Suprapubic skin (tissue), 4 donors: ENCODE data around the gene SEMA4C. TPM values are rescaled to one million over a fixed set of nuclear protein-coding genes. Genes with fewer than 3 reads are reported as not detected.

ENCODE experiments used
- DNase-seq, 2 donors: peaks; one replicate each; pipeline ENCODE4 v3.0.0-alpha.2; 2019; ENCODE audit warnings: low spot score in 2 of 2
- H3K27ac ChIP-seq: fragments of 200-600 bp; sonication (generic); one replicate; pipeline ENCODE4 v1.5.1; 2019
- H3K27me3 ChIP-seq: fragments of 200-600 bp; sonication (generic); one replicate; pipeline ENCODE4 v1.5.1; 2019
- H3K36me3 ChIP-seq: fragments of 200-600 bp; sonication (generic); one replicate; pipeline ENCODE4 v1.5.1; 2019
- H3K4me1 ChIP-seq: fragments of 200-600 bp; sonication (generic); one replicate; pipeline ENCODE4 v1.5.1; 2019
- H3K4me3 ChIP-seq: fragments of 200-600 bp; sonication (generic); one replicate; pipeline ENCODE4 v1.5.1; 2019; ENCODE audit warnings: mild to moderate bottlenecking
- H3K9me3 ChIP-seq: fragments of 200-600 bp; sonication (generic); one replicate; pipeline ENCODE4 v1.5.1; 2019
- CTCF ChIP-seq, 2 donors: fragments of 200-600 bp in 1 of 2; fragments of 450-650 bp in 1 of 2; sonication (generic) in 1 of 2; IDR thresholded peaks; one replicate each; pipeline ENCODE4 v1.5.1; 2016 to 2019; ENCODE audit warnings: antibody characterized with exemption in 2 of 2, mild to moderate bottlenecking in 1 of 2, moderate library complexity in 1 of 2
- EP300 ChIP-seq: sonication (generic); formaldehyde crosslinking; IDR thresholded peaks from one replicate; pipeline ENCODE4 v1.6.1; 2017; ENCODE audit warnings: antibody characterized with exemption
- POLR2A ChIP-seq, 2 donors: fragments of 450-650 bp; IDR thresholded peaks; one replicate each; pipeline ENCODE4 v1.6.1; 2017; ENCODE audit warnings: antibody characterized with exemption in 2 of 2, mild to moderate bottlenecking in 2 of 2, moderate library complexity in 2 of 2
- POLR2AphosphoS5 ChIP-seq, 3 donors: sonication (generic); formaldehyde crosslinking; IDR thresholded peaks; one replicate each; pipeline ENCODE4 v1.6.1; 2017; ENCODE audit warnings: antibody characterized with exemption in 3 of 3
- WGBS: methylation state at CpG from one replicate; pipeline ENCODE4 v1.1.5; 2018; 5-methylcytosine and 5-hydroxymethylcytosine counted together
- total RNA-seq, 4 donors: library from RNA; depleted of rRNA; stranded (reverse); fragments of >200 nt; gene quantifications; one replicate each; pipeline ENCODE4 v1.1.0, GENCODE V29; 2016

SEMA4C gene
- total RNA-seq, 4 donors from 2014 or later: 15.7 to 28.2 (median 23.5) TPM

GRCh38 chr2:96830044-96830562, 39.8 kb downstream of the SEMA4C start:
- H3K4me1 ChIP-seq: peaks cover 5% of the 10 kb centered on the region
- peaks cover 93% of the 10 kb centered on the region for H3K36me3 ChIP-seq
- H3K27ac ChIP-seq: no peak overlapping the region
- TF ChIP-seq EP300: no peak
- TF ChIP-seq CTCF (IDR thresholded peaks at IDR 0.05): no peak
- TF ChIP-seq POLR2A (IDR thresholded peaks at IDR 0.05): no peak
- TF ChIP-seq POLR2AphosphoS5 (IDR thresholded peaks at IDR 0.05): no peak
- DNase-seq: no peak
- no peak overlapping the region for H3K4me3 ChIP-seq
- no peaks in the 10 kb centered on the region for H3K27me3 ChIP-seq
- no peaks in the 10 kb centered on the region for H3K9me3 ChIP-seq
- 61% methylated on average over 5 of the region's 5 CpGs for WGBS

GRCh38 chr2:96828874-96829273, 41.0 kb downstream of the SEMA4C start:
- Histone ChIP-seq H3K9me3 (no peaks in the 10 kb centered on the region), H3K4me3 (no peak overlapping the region), H3K36me3 (peaks cover 86% of the 10 kb centered on the region), H3K27me3 (no peaks in the 10 kb centered on the region), H3K4me1 (peaks cover 5% of the 10 kb centered on the region), H3K27ac (no peak overlapping the region)
- TF ChIP-seq POLR2A (IDR thresholded peaks at IDR 0.05) (no peak), EP300 (no peak), CTCF (IDR thresholded peaks at IDR 0.05) (no peak), POLR2AphosphoS5 (IDR thresholded peaks at IDR 0.05) (no peak)
- whole genome bisulfite sequencing: 96% methylated on average over 13 of the region's 13 CpGs
- DNase-seq: no peak

GRCh38 chr2:96828436-96828835, 41.4 kb downstream of the SEMA4C start:
- Histone ChIP-seq H3K27ac (no peak overlapping the region), H3K4me1 (peaks cover 5% of the 10 kb centered on the region), H3K27me3 (no peaks in the 10 kb centered on the region), H3K4me3 (no peak overlapping the region), H3K36me3 (peaks cover 83% of the 10 kb centered on the region), H3K9me3 (no peaks in the 10 kb centered on the region)
- 93% methylated on average over 14 of the region's 14 CpGs for WGBS
- no peak for DNase-seq
- no peak for TF ChIP-seq EP300
- TF ChIP-seq CTCF (IDR thresholded peaks at IDR 0.05): no peak
- TF ChIP-seq POLR2AphosphoS5 (IDR thresholded peaks at IDR 0.05): no peak
- no peak for TF ChIP-seq POLR2A (IDR thresholded peaks at IDR 0.05)

GRCh38 chr2:96826546-96827278, 43.2 kb downstream of the SEMA4C start:
- Histone ChIP-seq H3K4me3 (no peak overlapping the region), H3K36me3 (peaks cover 73% of the 10 kb centered on the region), H3K27me3 (no peaks in the 10 kb centered on the region), H3K4me1 (peaks cover 1% of the 10 kb centered on the region), H3K27ac (no peak overlapping the region), H3K9me3 (no peaks in the 10 kb centered on the region)
- TF ChIP-seq EP300: no peak
- TF ChIP-seq POLR2AphosphoS5 (IDR thresholded peaks at IDR 0.05): no peak
- TF ChIP-seq POLR2A (IDR thresholded peaks at IDR 0.05): no peak
- TF ChIP-seq CTCF (IDR thresholded peaks at IDR 0.05): no peak
- no peak for DNase-seq
- WGBS: 88% methylated on average over 20 of the region's 22 CpGs

GRCh38 chr2:96825057-96825456, 44.8 kb downstream of the SEMA4C start:
- no peak for DNase-seq
- TF ChIP-seq EP300 (no peak), POLR2AphosphoS5 (IDR thresholded peaks at IDR 0.05) (no peak), CTCF (IDR thresholded peaks at IDR 0.05) (no peak)
- peaks cover 59% of the 10 kb centered on the region for H3K36me3 ChIP-seq
- H3K27me3 ChIP-seq: no peaks in the 10 kb centered on the region
- no peaks in the 10 kb centered on the region for H3K9me3 ChIP-seq
- H3K4me1 ChIP-seq: no peaks in the 10 kb centered on the region
- no peak overlapping the region for H3K27ac ChIP-seq
- WGBS: 98% methylated on average over 6 of the region's 14 CpGs
- H3K4me3 ChIP-seq: no peak overlapping the region
